Esophagus squamous epithelium (tissue), 4 donors: ENCODE data around the gene LTBP2.

Source experiments
- POLR2A ChIP-seq, 4 donors: fragments of 450-650 bp; IDR thresholded peaks; one replicate each; pipeline ENCODE4 v1.6.1; 2017; ENCODE audit warnings: antibody characterized with exemption in 4 of 4, mild to moderate bottlenecking in 4 of 4, moderate library complexity in 3 of 4
- TF ChIP-seq, protein P1 (sequence below), 6 experiments: fragments of 450-650 bp in 4 of 6; fragments of 200-600 bp in 2 of 6; sonication (generic) in 2 of 6; IDR thresholded peaks; one replicate each; pipeline ENCODE4 v1.5.1; 2016 to 2019; ENCODE audit warnings: antibody characterized with exemption in 6 of 6, mild to moderate bottlenecking in 4 of 6, moderate library complexity in 4 of 6

DNA sequence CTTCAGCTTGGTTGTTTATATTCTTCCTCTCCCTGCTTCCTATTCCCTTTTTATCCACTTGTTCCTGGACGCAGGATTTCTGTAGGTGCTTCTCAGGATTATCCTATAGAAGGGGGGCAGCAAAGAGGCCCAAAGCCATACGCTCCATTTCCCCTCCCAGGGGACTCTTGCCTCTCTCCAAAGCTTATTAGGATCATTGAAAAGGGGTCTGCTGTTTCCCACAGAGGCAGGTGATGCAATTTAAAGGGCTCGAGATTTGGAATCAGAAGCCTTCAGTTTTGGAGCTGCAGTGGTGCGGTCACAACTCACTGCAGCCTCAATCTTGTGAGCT is 154.5 kb downstream of the LTBP2 start:
- TF ChIP-seq, protein P1, sequence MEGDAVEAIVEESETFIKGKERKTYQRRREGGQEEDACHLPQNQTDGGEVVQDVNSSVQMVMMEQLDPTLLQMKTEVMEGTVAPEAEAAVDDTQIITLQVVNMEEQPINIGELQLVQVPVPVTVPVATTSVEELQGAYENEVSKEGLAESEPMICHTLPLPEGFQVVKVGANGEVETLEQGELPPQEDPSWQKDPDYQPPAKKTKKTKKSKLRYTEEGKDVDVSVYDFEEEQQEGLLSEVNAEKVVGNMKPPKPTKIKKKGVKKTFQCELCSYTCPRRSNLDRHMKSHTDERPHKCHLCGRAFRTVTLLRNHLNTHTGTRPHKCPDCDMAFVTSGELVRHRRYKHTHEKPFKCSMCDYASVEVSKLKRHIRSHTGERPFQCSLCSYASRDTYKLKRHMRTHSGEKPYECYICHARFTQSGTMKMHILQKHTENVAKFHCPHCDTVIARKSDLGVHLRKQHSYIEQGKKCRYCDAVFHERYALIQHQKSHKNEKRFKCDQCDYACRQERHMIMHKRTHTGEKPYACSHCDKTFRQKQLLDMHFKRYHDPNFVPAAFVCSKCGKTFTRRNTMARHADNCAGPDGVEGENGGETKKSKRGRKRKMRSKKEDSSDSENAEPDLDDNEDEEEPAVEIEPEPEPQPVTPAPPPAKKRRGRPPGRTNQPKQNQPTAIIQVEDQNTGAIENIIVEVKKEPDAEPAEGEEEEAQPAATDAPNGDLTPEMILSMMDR (IDR thresholded peaks at IDR 0.05): no peak
- no peak for TF ChIP-seq POLR2A (IDR thresholded peaks at IDR 0.05)
